Upper lobe of left lung (tissue), 4 donors: ENCODE data around the gene ERICH2.

Experiments used
- CTCF ChIP-seq, 6 experiments: fragments of 450-650 bp in 4 of 6; fragments of 200-600 bp in 2 of 6; sonication (generic) in 2 of 6; IDR thresholded peaks; one replicate each; pipeline ENCODE4 v1.5.1; 2016 to 2019; ENCODE audit warnings: antibody characterized with exemption in 6 of 6
- POLR2A ChIP-seq, 4 donors: fragments of 450-650 bp; IDR thresholded peaks; one replicate each; pipeline ENCODE4 v1.5.1; 2016 to 2017; ENCODE audit warnings: antibody characterized with exemption in 4 of 4, mild to moderate bottlenecking in 2 of 4

DNA sequence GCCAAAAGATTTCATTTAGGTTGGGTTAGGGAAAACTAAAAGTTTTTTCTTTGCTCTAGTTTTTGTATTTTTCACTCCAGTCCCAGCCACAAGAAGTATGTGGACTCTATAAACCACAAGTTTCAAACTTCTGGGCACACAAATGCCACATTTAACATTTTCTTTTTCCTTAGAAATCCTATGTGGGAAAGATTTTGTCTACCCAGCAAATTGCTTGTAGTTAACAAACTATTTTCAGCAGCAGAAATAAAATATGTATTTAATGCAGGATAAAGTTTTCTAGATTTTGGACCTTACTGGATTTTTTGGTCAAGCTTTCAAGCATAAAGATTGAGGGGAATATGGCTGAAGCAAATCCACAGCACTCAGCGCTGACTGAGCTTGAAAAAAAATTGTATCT is 9.1 kb downstream of the ERICH2 start:
- TF ChIP-seq POLR2A (IDR thresholded peaks at IDR 0.05), result no peak
- no peak for TF ChIP-seq CTCF (IDR thresholded peaks at IDR 0.05)
